A549 (cell line): ENCODE data around the gene KLK11.

Experiments used
- FOSL2 ChIP-seq, 2 experiments: fragments of 450-650 bp in 1 of 2; fragments of >200 bp in 1 of 2; sonication (Bioruptor Twin) in 1 of 2; formaldehyde crosslinking; IDR thresholded peaks; 2 replicates each; pipeline versions ENCODE4 v1.5.0 to v1.6.1; 2016 to 2020; ENCODE audit warnings: mild to moderate bottlenecking in 1 of 2, moderate library complexity in 1 of 2
- MAFK ChIP-seq: fragments of 450-650 bp; IDR thresholded peaks from 2 replicates; pipeline ENCODE4 v1.6.1; 2014; ENCODE audit not compliant: partially characterized antibody
- POLR2AphosphoS2 ChIP-seq: conservative IDR thresholded peaks from 2 replicates; pipeline ENCODE4 v1.6.1; 2012; ENCODE audit warnings: low read length, improper control_type of control experiment, inconsistent platforms
- TP53 ChIP-seq: fragments of 250-450 bp; sonication (Bioruptor Pico); IDR thresholded peaks from 2 replicates; pipeline ENCODE4 v1.5.0; 2021; ENCODE audit warnings: mild to moderate bottlenecking, moderate library complexity
- TF ChIP-seq, protein P1 (sequence below): fragments of >200 bp; sonication (Bioruptor Twin); formaldehyde crosslinking; IDR thresholded peaks from 3 replicates; pipeline ENCODE4 v1.5.1; 2016
- TF ChIP-seq, protein P2 (sequence below): IDR thresholded peaks from 2 replicates; pipeline ENCODE4 v1.6.1; 2012

DNA sequence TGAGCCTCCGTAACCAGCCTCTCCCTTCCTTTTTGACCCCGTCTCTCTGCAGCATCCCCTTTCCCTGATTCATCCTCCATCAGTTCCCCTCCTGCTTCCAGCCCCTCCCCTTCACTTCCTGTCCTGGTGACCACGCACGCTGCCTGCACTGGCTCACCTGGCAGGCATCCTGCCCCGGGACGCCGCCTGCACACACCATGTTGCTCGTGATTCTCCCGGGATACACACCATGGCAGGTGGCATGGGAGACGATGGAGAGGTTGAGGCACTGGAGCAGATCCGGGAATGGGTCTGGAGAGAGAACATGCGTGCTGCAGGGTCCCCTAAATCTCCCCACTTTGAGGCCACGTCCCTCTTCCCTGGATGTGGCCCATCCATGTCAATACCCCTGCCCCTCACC is 4.2 kb upstream of the KLK11 start:
- TF ChIP-seq, protein P1, sequence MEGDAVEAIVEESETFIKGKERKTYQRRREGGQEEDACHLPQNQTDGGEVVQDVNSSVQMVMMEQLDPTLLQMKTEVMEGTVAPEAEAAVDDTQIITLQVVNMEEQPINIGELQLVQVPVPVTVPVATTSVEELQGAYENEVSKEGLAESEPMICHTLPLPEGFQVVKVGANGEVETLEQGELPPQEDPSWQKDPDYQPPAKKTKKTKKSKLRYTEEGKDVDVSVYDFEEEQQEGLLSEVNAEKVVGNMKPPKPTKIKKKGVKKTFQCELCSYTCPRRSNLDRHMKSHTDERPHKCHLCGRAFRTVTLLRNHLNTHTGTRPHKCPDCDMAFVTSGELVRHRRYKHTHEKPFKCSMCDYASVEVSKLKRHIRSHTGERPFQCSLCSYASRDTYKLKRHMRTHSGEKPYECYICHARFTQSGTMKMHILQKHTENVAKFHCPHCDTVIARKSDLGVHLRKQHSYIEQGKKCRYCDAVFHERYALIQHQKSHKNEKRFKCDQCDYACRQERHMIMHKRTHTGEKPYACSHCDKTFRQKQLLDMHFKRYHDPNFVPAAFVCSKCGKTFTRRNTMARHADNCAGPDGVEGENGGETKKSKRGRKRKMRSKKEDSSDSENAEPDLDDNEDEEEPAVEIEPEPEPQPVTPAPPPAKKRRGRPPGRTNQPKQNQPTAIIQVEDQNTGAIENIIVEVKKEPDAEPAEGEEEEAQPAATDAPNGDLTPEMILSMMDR = no peak
- TF ChIP-seq, protein P2, sequence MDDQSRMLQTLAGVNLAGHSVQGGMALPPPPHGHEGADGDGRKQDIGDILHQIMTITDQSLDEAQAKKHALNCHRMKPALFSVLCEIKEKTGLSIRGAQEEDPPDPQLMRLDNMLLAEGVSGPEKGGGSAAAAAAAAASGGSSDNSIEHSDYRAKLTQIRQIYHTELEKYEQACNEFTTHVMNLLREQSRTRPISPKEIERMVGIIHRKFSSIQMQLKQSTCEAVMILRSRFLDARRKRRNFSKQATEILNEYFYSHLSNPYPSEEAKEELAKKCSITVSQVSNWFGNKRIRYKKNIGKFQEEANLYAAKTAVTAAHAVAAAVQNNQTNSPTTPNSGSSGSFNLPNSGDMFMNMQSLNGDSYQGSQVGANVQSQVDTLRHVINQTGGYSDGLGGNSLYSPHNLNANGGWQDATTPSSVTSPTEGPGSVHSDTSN = no peak
- TF ChIP-seq TP53 (no peak), POLR2AphosphoS2 (no peak), FOSL2 (IDR thresholded peaks at IDR 0.05) (no peak), FOSL2 (CRISPR knock-in tag; IDR thresholded peaks at IDR 0.05) (no peak), MAFK (no peak)
